BJ (cell line): ENCODE results near the gene BRD2. TPM values are rescaled to one million over a fixed set of nuclear protein-coding genes. Genes with fewer than 3 reads are reported as not detected.

Experiments used
- CTCF ChIA-PET: fragments of 350-600 bp; formaldehyde crosslinking; extraction: SDS; loops from one replicate; lab custom pipeline; 2021; ENCODE audit warnings: antibody characterized with exemption, inconsistent platforms; lab: Yijun Ruan, JAX
- POLR2A ChIA-PET: fragments of 300-600 bp; sonication (Branson Sonifier 250); formaldehyde crosslinking; extraction: SDS; loops from one replicate; lab custom pipeline; 2021; ENCODE audit warnings: antibody characterized with exemption; lab: Charles Lee
- DNase-seq: peaks from one replicate; pipeline ENCODE4 v3.0.0-alpha.2; 2011; ENCODE audit warnings: low read depth
- H3K27me3 ChIP-seq: 2 replicates; pipeline ENCODE4 v1.6.0; 2011; ENCODE audit warnings: low read length; ENCODE audit not compliant: control insufficient read depth, insufficient read depth
- H3K36me3 ChIP-seq: 2 replicates; pipeline ENCODE4 v1.5.1; 2011; ENCODE audit warnings: low read length; ENCODE audit not compliant: control insufficient read depth, insufficient read depth
- H3K4me3 ChIP-seq: 2 replicates; pipeline ENCODE4 v1.5.1; 2011; ENCODE audit warnings: low read depth, mild to moderate bottlenecking, control low read depth, low read length
- CTCF ChIP-seq: IDR thresholded peaks from 2 replicates; pipeline ENCODE4 v1.5.1; 2011; ENCODE audit warnings: low read depth, mild to moderate bottlenecking, control low read depth, inconsistent platforms, low read length, moderate library complexity; ENCODE audit not compliant: insufficient read depth
- polyA plus RNA-seq: library from polyadenylated mRNA; depleted of rRNA; stranded (reverse); fragments of >200 nt; gene quantifications from 2 replicates; pipeline ENCODE4 v1.2.3, GENCODE V29; 2011

Gene BRD2
- polyA plus RNA-seq, 1 experiment: 128 TPM

GRCh38 chr6:32956176-32956575, 12.2 kb upstream of the BRD2 start:
- no peak for DNase-seq
- Histone ChIP-seq H3K36me3 (no peaks in the 10 kb centered on the region), H3K4me3 (no peak overlapping the region), H3K27me3 (no peaks in the 10 kb centered on the region)
- ChIA-PET POLR2A (no interaction called here), CTCF (interaction anchor here (1.8 to 6.1 kb wide), 3 partner anchors 11 to 118 kb away, joined by 5 to 61 read pairs (median 14); partner anchors contain the start of genes BRD2 and TAP2)
- TF ChIP-seq CTCF: no peak

- ChIA-PET POLR2A (no interaction called here), CTCF (interaction anchor here (1.0 kb wide), 1 partner anchor 18 kb away, joined by 3 read pairs; no protein-coding TSS in a partner anchor)
- no peaks in the 10 kb centered on the region for H3K27me3 ChIP-seq
- no peak overlapping the region for H3K4me3 ChIP-seq
- H3K36me3 ChIP-seq: no peaks in the 10 kb centered on the region
- TF ChIP-seq CTCF: no peak
- no peak for DNase-seq
Measured at GRCh38 chr6:32960563-32960962, 7.8 kb upstream of the BRD2 start.

GRCh38 chr6:32962213-32962826, 6.1 kb upstream of the BRD2 start:
- no peaks in the 10 kb centered on the region for H3K27me3 ChIP-seq
- no peak overlapping the region for H3K4me3 ChIP-seq
- H3K36me3 ChIP-seq: no peaks in the 10 kb centered on the region
- no peak for TF ChIP-seq CTCF
- POLR2A ChIA-PET: no interaction called here
- CTCF ChIA-PET: interaction anchor here (1.8 to 2.5 kb wide), 2 partner anchors 9 to 29 kb away, joined by 7 to 27 read pairs; partner anchors contain the start of gene HLA-DMA
- DNase-seq: no peak

GRCh38 chr6:32963866-32964265, 4.5 kb upstream of the BRD2 start:
- Histone ChIP-seq H3K36me3 (no peaks in the 10 kb centered on the region), H3K27me3 (no peaks in the 10 kb centered on the region), H3K4me3 (no peak overlapping the region)
- DNase-seq: no peak
- no peak for TF ChIP-seq CTCF
- ChIA-PET CTCF (interaction anchor here (0.6 to 2.5 kb wide), 5 partner anchors 10 to 1423 kb away, joined by 4 to 27 read pairs (median 4); partner anchors contain the start of gene HLA-DMA), POLR2A (no interaction called here)

- no peak for TF ChIP-seq CTCF
- no peak overlapping the region for H3K4me3 ChIP-seq
- DNase-seq: no peak
- ChIA-PET CTCF (interaction anchor here (1.5 to 2.5 kb wide), 2 partner anchors 11 to 79 kb away, joined by 4 to 27 read pairs; partner anchors contain the start of gene HLA-DMA), POLR2A (no interaction called here)
- no peaks in the 10 kb centered on the region for H3K27me3 ChIP-seq
- H3K36me3 ChIP-seq: no peaks in the 10 kb centered on the region
Measured at GRCh38 chr6:32964776-32965175, 3.6 kb upstream of the BRD2 start.
